Gastroesophageal sphincter (tissue), 3 donors: ENCODE data around the gene C1QTNF2.

ENCODE experiments used
- CTCF ChIP-seq, 4 experiments: fragments of 200-600 bp in 2 of 4; fragments of 450-650 bp in 2 of 4; sonication (generic) in 1 of 4; IDR thresholded peaks; one replicate each; pipeline ENCODE4 v1.5.1; 2017 to 2019; ENCODE audit warnings: antibody characterized with exemption in 4 of 4, mild to moderate bottlenecking in 2 of 4, moderate library complexity in 2 of 4
- POLR2AphosphoS5 ChIP-seq: sonication (generic); formaldehyde crosslinking; IDR thresholded peaks from one replicate; pipeline ENCODE4 v1.6.1; 2017; ENCODE audit warnings: antibody characterized with exemption

DNA sequence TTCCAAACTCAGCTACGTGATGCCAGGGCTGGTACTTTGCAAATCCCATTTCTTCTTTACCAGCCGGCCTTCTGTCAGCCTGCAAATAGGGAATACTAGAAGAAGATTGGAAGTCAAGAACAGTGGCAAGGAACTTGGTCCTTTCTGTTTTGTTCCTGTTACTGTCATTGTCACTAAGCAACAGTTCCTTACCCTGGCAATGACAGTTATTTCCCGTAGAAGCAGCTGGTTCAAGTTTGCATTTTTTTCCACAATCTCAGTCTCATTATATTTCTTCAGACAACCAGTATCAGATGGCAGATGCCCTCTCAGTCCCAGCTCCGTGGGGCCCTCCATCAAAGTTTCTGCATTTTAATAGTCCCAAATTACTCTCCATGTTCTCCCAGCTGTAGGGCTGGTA, 9.1 kb upstream of the C1QTNF2 start:
- TF ChIP-seq POLR2AphosphoS5 = no peak
- TF ChIP-seq CTCF (IDR thresholded peaks at IDR 0.05) = no peak
